IPS-15b (cell line): ENCODE data around the gene ORAI2.
A peak's percentile ranks its signal among the peaks of the same experiment; 100 is the strongest.
"Not testable (repeated sequence)": the region's sequence is repeated elsewhere in the genome, so short reads cannot be mapped to it uniquely, and the experiment has no call there.

Source experiments
- H3K27me3 ChIP-seq: one replicate; pipeline ENCODE4 v1.6.1; 2013; ENCODE audit warnings: low read length; ENCODE audit not compliant: control insufficient read depth, insufficient read depth
- H3K36me3 ChIP-seq: one replicate; pipeline ENCODE4 v1.6.1; 2013; ENCODE audit warnings: low read length; ENCODE audit not compliant: control insufficient read depth, insufficient read depth
- H3K4me1 ChIP-seq: one replicate; pipeline ENCODE4 v1.6.1; 2013; ENCODE audit warnings: mild to moderate bottlenecking, low read length; ENCODE audit not compliant: control insufficient read depth, insufficient read depth
- H3K4me3 ChIP-seq: one replicate; pipeline ENCODE4 v1.5.1; 2013; ENCODE audit warnings: low read depth, low read length
- H3K9ac ChIP-seq: one replicate; pipeline ENCODE4 v1.6.1; 2013; ENCODE audit warnings: low read depth, mild to moderate bottlenecking, low read length
- H3K9me3 ChIP-seq: one replicate; pipeline ENCODE4 v1.6.1; 2013; ENCODE audit warnings: mild to moderate bottlenecking, low read length; ENCODE audit not compliant: control insufficient read depth, insufficient read depth

Gene ORAI2

DNA sequence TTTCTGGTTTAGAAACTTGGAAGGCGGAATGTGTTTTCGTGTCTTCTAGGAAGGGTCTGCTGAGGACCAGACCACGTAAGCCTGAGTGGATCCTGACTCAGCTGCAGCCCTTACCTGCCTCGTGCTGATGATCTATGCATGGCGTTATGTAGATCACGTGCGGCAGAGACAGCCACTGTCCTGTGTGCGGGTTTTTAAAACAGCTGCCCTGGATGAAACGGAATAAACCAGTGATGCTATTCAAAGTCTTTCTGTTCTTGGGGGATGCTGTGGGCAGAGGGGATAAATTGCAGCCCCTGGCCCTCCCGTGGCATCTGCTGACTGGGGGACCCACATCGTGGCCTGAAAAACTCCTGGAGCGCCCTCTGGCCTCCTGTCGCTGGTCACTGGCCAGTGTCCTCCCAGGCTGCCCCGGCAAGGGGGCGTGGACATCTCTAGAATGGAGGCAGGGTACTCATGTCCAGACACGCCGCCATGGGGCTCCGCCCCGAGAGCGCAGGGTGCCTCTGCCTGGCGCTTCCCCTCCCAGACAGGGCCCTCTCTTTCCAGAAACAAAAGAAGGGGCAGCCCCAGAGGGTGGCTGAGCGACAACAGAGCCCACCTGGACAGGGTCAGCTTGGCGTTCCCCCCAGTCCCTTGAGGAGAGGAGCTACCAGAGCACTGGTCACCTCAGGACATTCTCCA, 18.1 kb downstream of the ORAI2 start:
- H3K36me3 ChIP-seq, result peaks cover 2% of the 10 kb centered on the region
- H3K9ac ChIP-seq, result no peak overlapping the region
- no peaks in the 10 kb centered on the region for H3K9me3 ChIP-seq
- no peaks in the 10 kb centered on the region for H3K27me3 ChIP-seq
- no peaks in the 10 kb centered on the region for H3K4me1 ChIP-seq
- H3K4me3 ChIP-seq, result no peak overlapping the region

DNA sequence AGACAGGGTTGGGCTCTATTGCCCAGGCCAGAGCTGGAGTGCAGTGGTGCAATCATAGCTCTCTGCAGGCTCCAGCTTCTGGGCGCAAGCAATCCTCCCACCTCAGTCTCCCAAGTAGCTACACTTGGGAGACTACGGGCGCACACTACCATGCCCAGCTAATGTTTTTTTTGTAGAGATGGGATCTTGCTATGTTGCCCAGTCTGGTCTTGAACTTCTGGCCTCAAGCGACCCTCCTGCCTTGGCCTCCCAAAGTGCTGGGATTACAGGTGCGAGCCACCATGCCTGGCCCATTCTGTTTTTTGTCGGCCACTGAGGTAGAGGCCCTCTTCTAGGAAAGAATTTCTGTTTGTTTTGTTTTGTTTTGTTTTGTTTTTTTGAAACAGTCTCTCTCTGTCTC, 19.1 kb downstream of the ORAI2 start:
- no peaks in the 10 kb centered on the region for H3K4me1 ChIP-seq
- no peak overlapping the region for H3K9ac ChIP-seq
- peaks cover 6% of the 10 kb centered on the region for H3K36me3 ChIP-seq
- H3K9me3 ChIP-seq, result no peaks in the 10 kb centered on the region
- no peaks in the 10 kb centered on the region for H3K27me3 ChIP-seq
- H3K4me3 ChIP-seq, result no peak overlapping the region

DNA sequence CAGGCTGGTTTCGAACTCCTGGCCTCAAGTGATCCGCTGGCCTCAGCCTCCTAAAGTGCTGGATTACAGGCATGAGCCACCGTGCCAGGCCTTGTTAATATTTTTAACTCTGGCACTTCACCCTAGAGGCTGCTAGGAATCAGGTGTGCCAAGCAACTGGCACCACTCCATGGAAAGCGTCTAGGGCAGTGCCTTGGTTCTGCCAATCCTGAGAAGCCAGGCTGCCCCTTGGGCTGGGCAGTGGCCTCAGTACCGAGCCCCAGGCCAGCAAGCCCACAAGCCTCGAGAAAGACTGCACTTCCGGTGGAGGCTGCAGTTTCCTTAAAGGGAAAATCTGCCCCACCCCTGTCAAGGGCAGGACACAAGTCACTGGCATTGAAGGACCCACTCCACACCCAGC, 19.9 kb downstream of the ORAI2 start:
- Histone ChIP-seq H3K36me3 (peaks cover 12% of the 10 kb centered on the region), H3K27me3 (no peaks in the 10 kb centered on the region), H3K9ac (no peak overlapping the region), H3K4me1 (no peaks in the 10 kb centered on the region), H3K9me3 (no peaks in the 10 kb centered on the region), H3K4me3 (no peak overlapping the region)

DNA sequence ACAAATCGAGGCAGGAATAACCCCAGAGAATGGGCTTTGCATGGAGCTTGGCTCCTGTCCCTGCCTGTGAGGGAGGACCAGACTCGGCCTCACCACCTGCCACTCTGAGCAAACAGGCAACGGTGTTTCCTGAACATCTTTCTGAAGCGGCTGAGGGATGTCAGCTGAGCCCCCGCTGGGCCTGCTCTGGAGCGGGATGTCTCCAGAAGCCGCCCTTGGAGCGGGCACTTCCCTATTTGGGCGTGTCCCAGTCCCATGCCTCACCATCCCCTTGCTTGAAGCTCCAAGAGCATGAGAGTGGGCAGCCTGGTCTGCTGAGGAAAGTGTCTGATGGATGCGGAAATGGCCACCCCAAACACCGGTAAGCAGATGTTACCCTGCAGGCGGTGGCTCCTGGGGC, 21.1 kb downstream of the ORAI2 start:
- H3K36me3 ChIP-seq, result peaks cover 16% of the 10 kb centered on the region
- H3K4me1 ChIP-seq, result no peaks in the 10 kb centered on the region
- H3K9ac ChIP-seq, result no peak overlapping the region
- H3K4me3 ChIP-seq, result no peak overlapping the region
- H3K9me3 ChIP-seq, result no peaks in the 10 kb centered on the region
- no peaks in the 10 kb centered on the region for H3K27me3 ChIP-seq

DNA sequence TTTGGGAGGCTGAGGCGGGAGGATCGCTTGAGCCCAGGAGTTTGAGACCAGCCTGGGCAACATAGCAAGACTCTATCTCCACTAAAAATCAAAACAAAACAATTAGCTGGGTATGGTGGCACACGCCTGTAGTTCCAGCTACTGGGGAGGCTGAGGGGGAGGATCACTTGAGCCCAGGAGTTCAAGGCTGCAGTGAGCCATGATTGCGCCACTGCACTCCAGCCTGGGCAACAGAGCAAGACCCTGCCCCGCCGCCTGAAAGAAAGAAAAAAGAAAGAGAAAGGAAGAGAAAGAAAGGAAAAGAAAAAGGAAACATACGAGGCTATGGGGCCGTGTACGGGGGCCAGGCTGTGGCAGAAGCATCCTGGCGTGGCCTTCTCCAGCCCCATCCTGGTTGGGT, 21.6 kb downstream of the ORAI2 start:
- H3K9me3 ChIP-seq, H3K4me3 ChIP-seq, H3K4me1 ChIP-seq, H3K9ac ChIP-seq, H3K27me3 ChIP-seq: not testable (repeated sequence)
- peaks cover 16% of the 10 kb centered on the region for H3K36me3 ChIP-seq

DNA sequence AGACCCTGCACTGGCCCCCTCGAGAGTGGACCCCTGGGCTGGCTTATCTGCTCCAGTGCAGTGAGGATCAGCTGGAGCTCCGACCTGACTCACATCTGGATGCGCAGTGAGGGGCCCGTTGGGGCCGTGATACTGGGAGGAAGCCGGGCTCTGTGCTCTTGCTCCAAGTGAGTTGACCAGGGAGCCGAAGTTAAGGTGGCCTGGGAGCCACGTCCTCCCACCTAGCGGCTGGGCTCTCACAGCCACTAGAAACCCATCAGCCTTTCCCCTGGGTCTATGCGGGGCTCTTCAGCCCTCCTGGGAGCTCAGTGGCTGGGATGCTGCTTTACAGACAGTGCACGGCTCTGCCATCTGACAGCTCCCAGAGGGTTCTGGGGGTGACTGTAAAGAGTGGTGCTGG, 22.2 kb downstream of the ORAI2 start:
- Histone ChIP-seq H3K27me3 (no peaks in the 10 kb centered on the region), H3K9me3 (no peaks in the 10 kb centered on the region), H3K4me3 (no peak overlapping the region), H3K4me1 (no peaks in the 10 kb centered on the region), H3K36me3 (peaks cover 16% of the 10 kb centered on the region), H3K9ac (no peak overlapping the region)

DNA sequence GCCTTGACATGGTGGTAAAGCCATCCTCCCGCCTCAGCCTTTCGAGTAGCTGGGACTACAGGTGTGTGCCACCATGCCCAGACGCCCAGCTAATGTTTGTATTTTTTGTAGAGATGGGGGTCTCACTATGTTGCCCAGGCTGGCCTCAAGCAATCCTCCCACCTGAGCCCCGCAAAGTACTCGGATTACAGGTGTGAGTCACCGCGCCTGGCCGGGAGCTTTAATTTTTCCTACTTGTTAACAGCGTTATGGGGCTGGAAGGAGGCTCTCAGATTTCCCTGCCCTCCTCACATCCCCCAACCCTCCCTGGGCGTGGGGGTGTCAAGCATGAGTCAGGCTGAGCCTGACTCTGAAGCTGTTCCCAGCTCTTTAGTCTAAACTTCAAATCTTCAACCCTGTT, 23.0 kb downstream of the ORAI2 start:
- Histone ChIP-seq H3K36me3 (peaks cover 16% of the 10 kb centered on the region), H3K9me3 (no peaks in the 10 kb centered on the region), H3K4me1 (no peaks in the 10 kb centered on the region), H3K9ac (no peak overlapping the region), H3K27me3 (no peaks in the 10 kb centered on the region), H3K4me3 (no peak overlapping the region)

DNA sequence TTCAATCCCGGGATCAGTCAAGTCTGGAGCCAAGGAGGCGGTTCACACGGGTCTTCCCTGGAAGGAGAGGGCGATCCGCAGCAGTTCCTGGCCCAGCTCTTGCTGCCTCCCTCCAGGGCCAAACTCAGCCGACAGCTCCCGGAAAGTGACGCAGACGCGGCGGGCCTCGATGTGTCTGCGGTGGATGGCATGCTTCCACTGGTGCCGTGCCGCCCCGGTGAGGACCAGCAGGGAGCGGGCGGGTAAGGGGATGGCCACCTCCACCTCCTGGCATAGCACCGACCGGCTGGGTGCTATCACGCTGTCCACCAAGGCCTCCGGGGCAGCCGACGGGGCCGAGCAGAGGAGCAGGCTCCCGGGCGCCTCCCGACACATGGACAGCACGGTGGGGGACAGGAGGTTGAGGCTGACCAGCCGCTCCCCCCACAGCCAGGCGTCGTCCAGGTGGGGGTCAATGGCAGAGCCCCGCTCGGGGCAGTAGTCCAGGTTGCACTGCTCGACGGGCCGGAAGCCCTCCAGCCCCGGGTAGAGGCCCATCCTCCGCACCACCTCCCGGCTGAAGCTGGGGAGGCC, 24.1 kb downstream of the ORAI2 start:
- Histone ChIP-seq H3K9me3 (no peaks in the 10 kb centered on the region), H3K4me3 (no peak overlapping the region), H3K36me3 (peaks cover 16% of the 10 kb centered on the region), H3K9ac (no peak overlapping the region), H3K27me3 (no peaks in the 10 kb centered on the region), H3K4me1 (no peaks in the 10 kb centered on the region)

DNA sequence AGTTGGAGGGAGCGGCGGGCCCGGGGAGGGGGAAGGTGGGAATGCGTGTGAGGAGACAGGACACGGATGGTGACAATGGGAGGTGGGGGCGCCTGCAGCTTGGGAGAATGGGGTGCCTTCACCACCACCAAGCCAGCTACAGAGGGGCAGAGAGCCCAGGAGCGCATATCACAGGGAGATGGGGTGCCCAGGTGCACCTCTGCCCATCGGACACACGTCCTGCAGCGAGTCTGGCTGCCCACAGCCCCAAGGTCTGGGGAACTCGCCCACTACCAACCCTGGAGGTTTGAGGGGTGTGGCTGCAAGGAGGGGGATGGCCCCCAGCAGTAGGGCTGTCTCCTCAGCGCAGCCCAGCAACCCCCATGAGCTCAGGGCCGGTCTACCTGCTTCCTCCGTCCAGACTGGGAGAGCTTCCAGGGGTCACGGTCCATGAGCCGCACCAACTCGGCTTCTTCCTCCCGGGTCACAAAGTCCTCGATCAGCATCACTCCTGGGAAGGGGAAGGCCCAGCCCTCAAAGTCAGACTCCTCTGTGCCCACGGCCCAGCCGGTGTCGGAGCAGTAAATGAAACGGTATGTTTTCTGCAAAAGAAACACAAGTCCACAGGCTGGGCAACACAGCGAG, 26.0 kb downstream of the ORAI2 start:
- Histone ChIP-seq H3K9ac (no peak overlapping the region), H3K27me3 (no peaks in the 10 kb centered on the region), H3K4me3 (no peak overlapping the region), H3K4me1 (no peaks in the 10 kb centered on the region), H3K36me3 (peaks cover 16% of the 10 kb centered on the region), H3K9me3 (no peaks in the 10 kb centered on the region)

DNA sequence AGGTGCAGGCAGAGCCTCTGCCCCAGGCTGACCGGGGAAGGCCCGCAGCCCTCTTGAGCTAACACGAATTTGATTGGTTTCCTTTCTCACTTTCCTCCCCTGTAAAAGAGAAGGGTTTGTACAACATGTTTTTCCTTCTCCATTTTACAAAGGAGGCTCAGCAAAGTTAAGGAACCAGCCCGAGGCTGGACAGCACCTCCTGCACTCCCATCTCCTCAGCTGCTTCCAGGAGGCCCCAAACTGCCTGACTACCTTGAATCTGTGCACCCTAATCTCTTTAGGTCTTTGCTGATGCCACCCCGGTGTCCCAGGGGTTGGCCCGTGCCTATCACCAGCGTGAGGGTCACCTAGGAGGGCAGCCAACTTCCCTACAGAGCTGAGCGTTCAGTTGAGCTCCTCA, 27.1 kb downstream of the ORAI2 start:
- peaks cover 16% of the 10 kb centered on the region for H3K36me3 ChIP-seq
- H3K4me1 ChIP-seq, result no peaks in the 10 kb centered on the region
- H3K4me3 ChIP-seq, result no peak overlapping the region
- no peak overlapping the region for H3K9ac ChIP-seq
- no peaks in the 10 kb centered on the region for H3K9me3 ChIP-seq
- no peaks in the 10 kb centered on the region for H3K27me3 ChIP-seq

DNA sequence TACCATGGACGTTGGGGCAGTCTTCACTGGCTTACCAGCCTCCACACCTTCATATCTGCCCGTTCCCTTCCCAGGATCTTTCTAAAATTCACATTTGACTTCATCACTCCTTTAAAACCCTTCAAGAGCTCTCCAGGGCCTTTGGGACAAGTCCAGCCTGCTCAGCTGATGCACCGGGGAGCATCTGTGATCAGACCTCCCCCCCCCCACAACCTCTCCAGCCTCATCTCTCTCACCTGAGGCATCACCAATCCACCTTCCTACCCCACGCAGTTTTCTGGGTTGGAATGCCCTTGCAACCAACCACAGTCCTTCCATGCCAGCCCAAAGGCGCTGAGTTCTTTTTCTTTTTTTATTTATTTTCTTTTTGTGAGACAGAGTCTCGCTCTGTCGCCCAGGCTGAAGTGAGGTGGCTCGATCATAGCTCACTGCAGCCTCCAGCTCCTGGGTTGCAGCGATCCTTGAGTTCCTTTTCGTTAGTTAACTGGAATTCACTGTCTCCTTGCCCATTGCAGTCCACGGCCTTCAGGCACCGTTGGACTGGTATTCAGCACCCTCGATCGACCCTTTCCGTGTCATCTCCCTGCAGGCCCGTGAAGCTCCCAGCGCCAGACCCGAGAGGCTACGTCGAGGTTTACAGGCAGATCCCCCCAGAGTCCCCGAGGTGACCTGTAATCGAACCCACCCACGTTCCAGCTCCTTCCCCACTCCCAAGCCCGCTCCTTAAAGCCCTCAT, 30.6 kb downstream of the ORAI2 start:
- Histone ChIP-seq H3K36me3 (peaks cover 8% of the 10 kb centered on the region), H3K9me3 (no peaks in the 10 kb centered on the region), H3K27me3 (no peaks in the 10 kb centered on the region), H3K4me3 (peak overlapping the region; percentile 99), H3K9ac (peak overlapping the region; percentile 97), H3K4me1 (peaks cover 2% of the 10 kb centered on the region)
